HG03196 (cell line): Measurements from ENCODE around the gene SUSD2.

Experiments
- ATAC-seq: cut with Tn5 transposase; IDR thresholded peaks from one replicate; pipeline ENCODE4 v1.9.1; 2021; ENCODE audit not compliant: unreplicated experiment

SUSD2 gene

DNA sequence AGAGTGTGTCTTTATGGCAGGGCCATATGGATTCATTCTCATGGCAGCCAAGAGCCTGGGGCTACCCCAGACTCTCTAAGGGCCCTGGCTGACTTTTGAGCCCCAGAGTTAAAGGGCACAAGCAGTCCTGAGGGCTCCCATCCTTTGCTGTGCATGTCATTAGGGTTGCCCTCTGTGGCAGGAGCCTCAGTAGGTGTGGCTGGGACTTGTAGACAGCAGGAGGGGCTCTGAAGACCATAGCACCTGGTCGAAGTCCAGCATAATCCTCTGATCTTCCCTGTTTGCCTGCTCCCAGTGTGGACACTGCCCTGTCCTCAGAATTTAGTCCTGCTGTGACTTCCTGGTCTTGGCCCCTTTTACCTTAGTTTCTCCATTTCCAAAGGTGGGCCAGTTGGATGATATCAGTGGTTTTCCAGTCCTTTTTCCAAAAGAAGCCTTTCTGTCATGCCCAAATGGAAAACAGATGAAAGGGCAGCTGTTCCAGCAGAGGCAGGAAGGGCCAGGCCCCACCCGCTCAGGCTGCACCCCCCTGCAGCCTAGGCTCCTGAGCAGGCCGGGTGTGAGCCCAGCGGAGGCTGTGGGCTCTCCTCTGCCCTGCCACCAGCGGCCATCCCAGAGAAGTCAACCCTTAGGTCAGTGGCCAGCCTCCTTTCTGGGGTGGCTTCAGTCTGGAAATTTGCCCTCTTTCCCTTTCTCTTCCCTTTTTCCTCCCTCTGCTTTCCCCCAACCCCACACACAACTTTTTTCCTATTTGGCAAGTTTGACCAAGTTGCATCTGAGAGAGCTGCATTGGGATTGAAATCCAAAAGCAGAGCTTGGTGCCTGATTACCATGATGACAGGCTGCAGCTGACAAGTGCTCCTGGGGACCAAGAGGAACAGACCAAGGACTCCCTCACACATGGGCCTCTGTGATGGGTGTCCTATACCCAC is 32.8 kb upstream of the SUSD2 start:
- ATAC-seq, result no peak

DNA sequence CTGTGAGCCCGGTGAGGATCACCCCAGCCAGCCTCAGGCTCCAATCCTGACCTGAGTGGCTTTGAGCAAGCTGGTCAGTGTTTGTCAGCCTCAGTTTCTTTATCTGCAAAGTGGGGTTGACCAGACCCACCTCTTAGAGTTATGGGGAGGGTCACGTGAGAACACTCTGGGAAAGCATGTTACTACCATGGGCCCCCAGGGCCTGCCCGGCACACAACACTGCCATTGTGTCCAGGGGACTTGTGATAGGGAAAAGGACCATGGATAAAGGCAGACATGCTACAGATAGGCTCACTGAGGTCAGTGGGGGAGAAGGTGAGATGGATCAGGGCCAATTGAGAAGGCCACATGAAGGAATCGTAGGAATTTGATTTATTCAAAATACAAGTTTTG is 32.1 kb upstream of the SUSD2 start:
- no peak for ATAC-seq

DNA sequence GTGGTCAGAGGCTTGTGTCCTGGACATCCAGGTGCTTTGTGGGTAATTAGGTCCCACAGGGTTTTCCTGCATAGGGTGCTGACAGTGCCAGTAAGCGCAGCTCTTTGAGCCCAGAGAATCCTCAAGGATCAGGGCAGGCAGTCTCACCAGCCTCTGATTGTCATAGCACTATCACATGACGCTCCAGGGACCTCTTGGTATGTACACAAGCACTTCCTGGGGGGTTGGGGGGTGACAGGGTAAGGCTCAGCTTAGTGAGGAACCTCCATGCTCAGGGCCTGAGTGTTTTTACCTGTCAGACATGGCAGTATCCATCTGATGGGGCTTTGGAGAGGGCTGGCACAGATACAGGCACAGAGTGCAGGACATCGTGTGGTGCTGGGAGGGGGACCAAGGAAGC is 27.9 kb upstream of the SUSD2 start:
- ATAC-seq, result no peak

DNA sequence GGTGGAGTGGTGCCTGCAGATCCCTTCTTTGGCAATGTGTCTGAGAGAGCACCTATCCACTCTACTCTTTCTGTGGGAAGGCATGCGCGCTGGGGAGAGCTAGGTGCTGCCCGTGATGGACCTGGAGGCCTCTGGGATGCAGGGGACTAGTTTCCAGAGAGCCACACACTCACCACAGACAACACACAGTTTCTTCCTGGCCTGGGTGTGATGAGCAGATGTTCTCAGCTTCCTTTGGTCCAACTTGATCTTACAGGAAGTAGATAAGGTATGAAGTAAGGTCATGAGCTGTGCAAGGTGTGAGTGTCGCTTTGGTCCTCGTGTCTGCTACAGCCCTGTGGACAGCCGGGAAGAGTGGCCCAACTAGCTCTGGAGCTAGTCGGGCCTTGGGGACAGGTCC is 27.3 kb upstream of the SUSD2 start:
- no peak for ATAC-seq

DNA sequence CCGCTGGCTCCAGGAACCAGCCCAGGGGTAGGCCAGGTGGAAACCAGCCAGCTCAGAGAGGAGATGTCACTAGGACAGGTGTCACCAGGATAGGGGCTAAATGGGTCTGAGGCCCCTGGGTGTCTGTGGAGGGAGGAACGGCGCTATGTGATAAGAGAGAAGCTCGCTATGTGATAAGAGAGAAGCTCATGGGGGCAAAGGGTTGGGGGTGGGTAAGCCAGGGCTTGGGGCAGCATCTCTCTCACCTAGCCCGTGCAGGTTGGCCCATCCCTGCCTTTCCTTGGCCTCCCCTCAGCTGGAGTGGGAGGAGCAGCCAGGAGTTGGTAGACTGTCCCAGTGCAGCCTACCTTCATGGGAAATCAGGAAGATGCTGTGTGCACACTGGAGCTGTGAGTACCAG is 26.5 kb upstream of the SUSD2 start:
- no peak for ATAC-seq

DNA sequence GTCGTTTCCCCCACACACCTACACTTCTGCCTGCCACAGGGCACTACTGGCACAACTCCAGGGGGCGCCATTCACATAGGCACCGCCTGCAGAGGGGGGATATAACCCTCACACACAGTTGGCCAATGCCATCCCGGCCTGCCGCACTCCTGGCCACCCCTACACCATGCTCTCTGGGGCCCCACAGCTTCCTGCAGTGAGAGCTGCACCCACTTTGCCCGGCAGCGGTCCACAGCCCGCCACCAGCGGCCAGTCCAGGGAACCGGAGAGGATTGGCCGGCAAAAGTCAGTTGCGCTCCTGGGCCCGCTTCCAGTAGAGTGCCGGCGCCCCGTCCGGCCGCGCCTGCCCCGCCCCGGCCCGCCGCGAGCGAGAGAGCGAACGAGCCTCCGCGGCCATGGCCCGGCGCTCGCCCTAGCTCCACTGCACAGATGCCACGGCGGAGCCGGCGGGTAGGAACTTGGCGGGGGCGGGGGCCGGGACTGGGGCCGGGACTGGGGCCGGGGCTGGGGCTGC is 25.6 kb upstream of the SUSD2 start:
- ATAC-seq, result no peak

DNA sequence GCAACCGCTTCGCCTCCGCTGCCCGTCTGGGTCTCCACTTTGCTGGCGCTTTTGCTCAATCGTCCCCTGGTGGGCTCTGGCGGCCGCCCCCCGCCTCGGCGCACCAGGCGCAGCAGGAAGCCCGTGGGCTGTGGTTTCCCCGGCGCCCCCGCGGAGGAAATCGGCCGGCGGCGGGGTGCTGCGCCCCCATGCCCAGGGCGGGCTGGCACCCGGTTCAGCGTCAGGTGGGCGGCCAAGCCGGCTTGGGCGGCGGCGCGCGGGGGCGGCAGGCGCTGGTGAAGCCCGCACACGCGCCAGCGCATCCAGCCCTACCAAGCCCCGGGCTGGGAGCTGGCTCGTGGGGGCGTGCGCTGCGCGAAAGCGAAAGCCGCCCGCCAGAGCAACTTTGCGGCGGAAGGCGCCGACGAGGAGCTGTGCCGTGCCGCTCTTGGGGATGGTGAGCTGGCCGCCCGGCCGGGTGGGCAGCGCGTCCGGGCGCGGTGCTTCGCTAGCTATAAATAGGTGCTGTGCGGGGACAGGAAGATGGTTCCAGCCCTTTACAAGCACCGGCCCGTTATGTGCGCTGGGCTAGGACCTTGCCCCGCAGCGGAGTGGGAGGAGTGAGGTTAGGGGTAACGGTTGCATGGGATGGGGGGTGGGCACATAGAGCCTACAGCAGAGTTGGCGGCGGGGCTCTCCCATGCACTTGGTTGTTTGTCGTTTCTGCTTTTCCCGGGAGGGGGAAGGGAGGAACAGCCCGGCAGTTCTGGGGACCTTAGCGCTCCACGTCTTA is 25.0 kb upstream of the SUSD2 start:
- no peak for ATAC-seq

DNA sequence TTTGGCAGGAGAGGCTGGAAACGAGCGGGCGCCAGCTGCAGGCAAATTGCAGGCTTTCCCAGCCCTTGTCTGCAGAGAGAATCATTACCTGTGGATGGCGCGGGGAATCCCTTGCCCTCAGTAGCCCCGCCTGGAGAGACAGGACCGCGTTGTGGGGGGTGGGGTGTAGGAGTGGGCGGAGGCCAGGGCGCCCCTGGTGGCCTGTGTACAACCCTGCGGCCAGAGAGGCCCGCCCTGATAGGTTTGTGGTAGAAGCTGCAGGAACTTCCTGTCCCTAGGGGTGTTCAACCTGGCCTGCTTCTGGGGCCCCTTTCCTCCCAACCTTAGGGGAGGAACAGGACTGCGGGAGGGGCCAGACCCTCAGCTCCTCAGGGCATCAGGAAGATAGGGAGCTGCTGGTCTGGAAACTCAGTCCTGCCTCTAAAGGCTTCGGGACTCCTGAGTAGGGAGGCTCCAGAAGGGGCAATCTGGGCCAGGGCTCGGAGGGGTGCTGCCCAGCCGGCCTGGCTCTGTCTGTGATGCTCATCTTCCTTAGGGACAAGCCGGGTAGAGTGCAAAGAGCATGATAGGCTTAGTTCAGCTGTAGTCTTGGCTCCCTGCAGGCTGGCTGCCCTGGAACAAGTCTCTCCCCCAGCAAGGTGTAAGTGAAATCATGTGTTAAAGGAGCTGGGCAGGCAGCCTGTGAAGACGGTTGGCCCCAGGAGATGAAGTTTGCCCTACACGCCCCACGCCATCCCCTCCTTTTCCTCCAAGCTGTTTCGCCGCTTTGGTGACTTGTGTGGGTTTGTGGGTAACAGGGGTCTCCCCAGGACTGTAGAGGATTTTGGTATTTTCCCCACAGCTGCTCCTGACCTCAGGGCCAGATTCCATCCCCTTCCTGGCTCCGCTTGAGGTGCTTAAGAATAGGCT is 24.1 kb upstream of the SUSD2 start:
- ATAC-seq, result peak; percentile 68

DNA sequence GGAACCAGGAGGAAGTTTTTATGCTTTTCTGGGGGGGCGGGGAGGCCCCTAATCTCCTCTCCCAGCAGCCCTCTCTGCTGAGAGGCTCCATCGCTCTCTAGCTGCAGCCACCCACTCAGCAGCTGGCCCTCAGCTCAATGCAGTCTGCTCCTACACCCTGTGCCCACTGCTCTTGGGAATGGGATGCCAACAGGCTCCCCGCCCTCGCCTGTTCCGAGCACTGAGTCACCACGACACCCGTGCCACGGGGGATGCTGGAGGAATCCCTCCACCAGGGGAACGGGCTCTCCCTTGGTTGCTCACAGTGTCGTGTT is 23.5 kb upstream of the SUSD2 start:
- ATAC-seq, result no peak

DNA sequence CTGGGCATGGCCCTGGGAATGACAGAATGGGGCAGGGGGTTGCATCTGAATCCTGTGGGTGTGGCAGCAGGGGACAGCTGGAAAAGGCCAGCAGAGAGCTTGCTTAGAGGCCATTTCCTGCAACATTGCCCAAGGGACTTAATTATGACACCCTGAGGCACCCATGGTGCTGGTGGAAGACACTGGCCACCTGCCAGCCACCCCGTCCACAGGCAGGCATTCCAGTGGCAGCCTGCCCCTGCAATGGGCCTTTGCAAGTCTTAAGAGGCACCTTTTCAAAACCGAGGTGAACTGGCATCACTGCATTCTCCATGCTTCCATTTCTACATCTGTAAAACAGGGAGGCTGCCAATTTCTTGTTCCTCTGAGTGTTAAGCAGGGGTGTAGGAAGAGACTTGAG is 21.6 kb upstream of the SUSD2 start:
- no peak for ATAC-seq

DNA sequence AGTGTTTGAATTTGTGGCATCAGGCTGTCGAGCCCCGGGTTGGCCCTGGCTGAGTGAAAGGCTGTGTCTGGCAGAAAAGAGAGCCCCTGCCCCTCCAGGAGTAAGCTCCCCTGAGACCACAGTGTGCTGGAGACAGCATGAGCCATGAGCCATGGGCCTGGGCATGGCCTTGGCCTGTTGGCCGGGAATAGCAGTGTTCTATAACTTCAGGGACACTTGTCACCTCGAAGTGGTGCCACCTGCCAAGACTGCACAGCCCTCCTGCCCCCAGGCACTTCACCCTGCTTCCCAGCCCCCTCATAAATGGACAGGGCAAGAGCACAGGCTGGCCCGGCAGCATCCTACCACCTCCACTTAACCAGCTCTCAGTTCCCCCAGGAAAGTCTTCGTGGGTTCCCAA is 20.7 kb upstream of the SUSD2 start:
- ATAC-seq, result no peak

DNA sequence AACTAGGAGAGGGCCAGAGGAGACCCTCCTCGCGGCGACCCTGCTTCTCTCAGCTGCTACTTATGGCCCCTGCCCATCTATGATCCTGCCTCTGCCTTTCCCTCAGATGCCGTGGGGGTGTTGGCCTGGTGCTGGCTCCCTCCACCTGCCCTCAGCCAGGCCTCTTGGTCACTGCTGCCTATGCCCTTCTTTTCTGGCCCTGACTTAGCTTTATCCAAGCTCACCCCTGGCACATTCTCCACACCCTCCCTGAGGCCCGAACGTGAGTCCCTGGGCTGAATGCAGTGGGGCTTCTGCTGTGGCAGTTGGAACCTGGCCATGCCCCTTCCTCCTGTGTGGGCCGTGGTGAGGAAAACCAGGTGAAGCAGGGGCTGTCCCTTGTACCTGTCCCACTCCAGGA is 19.8 kb upstream of the SUSD2 start:
- ATAC-seq, result no peak

DNA sequence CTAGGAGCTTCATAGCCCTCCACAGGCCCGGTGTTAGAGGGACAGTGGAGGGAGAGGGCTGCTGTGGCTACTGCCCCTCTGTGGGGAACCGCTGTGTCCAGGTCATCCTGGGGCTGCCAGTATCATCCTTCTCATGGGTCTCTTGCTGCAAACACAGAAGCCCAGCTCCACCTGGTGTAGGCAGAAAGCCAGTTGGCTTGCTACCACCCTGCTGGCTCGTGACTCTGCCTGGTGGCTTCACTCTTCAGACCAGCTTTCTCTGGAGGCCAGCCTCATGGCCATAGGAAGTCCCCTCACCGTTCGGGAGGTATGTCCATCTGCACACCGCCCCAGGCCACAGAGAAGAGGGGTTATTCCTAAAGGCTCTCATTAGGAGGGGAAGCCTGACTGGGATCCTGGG is 19.4 kb upstream of the SUSD2 start:
- ATAC-seq, result no peak

DNA sequence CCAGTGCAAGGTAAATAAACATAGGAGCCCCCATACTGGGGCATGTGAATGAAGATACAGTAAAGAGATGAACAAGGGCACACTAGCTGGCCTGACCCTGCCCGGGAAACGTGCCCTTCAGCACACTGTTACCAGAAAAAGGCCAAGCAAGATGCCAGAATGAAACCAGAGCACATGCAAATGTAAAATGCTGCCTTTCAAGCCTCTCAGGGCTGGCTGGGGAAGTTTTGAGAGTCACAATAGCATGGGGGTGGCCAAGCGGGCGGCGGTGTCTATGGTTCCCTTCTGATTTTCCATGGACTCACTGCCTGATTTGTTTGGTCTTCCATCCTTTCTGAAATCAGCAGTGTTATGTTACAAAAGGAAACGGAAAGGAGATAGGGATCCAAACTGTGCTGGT is 18.9 kb upstream of the SUSD2 start:
- no peak for ATAC-seq

DNA sequence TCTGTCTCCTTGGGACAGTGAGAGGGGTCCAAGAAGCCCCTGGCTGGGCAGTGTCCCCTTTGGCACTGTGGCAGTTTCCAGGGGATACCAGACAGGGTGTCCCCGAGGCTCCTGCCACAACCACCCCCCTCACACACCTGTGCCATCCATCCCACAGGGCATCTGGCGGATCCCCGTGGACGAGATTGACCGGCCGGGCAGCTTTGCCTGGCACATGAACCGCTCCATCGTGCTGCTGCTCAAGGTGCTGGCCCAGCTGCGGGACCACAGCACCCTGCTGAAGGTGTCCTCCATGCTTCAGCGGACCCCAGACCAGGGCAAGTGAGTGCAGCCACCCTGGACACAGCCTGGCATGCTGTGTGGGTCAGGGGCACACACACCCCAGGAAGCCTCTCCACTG is 17.0 kb upstream of the SUSD2 start:
- ATAC-seq, result no peak

DNA sequence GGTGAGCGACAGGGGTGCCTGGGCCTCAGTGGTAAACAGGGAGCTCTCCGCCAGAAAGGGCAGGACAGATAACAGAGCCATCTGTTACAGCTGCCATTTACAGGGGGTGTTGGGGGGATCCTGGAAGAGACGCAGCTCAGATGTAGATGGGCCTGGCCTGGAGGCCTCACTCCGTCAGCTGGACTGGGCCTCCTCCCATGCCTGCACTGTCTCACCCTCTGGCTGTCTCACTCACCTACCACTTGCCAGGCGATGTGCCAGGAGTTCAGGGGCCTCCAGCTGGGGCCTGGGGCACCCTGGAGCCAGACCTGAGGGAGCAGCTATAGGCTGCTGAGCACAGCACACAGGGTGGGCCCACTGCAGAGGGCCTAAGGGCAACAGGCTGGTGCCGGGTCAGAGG is 16.3 kb upstream of the SUSD2 start:
- ATAC-seq, result no peak

DNA sequence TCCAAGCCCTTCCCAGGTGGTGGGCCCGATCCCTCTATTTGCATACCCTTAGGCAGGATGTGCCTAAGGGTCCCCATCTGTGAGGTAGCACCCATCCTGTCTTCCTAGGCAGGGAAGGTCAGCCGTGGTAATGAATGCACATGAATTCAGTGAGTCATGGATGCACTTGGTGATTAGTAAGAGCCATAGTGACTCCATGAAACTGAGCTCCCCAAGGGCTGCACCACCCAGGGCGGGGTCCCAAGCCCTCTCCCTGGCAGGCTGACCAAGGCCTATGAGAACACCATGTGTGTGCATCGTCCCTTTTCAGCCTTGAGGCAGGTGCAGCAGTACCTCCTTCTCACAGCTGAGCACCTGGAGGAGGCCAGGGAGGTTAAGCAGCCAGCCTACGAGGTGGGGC is 15.6 kb upstream of the SUSD2 start:
- ATAC-seq, result no peak

DNA sequence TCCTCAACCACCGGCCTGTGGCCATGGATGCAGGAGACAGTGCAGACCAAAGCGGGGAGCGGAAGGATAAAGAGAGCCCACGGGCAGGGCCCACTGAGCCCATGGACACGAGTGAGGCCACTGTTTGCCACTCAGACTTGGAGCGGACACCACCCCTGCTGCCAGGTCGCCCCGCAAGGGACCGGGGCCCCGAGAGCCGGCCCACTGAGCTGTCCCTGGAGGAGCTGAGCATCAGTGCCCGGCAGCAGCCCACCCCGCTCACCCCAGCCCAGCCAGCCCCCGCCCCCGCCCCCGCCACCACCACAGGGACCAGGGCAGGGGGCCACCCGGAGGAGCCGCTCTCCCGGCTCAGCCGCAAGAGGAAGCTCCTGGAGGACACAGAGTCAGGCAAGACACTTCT is 14.5 kb upstream of the SUSD2 start:
- no peak for ATAC-seq

DNA sequence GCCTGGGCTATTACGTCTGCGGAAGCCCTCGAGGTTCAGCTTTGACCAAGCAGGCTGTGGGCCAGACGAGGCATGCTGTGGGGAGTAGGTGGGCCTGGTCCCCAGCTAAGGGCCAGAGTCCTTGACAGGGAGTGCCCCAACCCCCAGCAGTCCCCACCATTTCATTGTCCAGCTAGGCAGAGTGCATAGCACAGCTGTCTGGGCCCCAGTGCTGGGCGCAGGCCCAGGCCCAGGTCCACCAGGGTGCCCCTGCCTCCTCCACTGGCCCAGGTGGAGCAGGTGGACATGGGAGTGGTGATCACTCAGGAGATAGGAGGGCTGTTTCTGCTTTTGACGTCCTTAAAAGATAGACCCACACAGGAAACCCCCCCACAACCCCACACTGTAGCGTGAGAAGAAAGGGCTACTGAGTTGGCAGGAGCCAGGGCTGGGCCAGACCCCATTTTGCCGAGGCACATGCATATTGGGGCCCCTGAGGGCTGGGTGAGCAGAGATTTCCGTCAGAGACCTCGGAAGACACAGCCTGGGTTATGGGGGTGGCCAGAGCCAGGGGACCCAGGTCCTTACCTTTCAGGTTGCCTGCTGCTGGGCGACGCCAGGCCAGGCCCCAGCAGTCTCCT is 11.7 kb upstream of the SUSD2 start:
- no peak for ATAC-seq

DNA sequence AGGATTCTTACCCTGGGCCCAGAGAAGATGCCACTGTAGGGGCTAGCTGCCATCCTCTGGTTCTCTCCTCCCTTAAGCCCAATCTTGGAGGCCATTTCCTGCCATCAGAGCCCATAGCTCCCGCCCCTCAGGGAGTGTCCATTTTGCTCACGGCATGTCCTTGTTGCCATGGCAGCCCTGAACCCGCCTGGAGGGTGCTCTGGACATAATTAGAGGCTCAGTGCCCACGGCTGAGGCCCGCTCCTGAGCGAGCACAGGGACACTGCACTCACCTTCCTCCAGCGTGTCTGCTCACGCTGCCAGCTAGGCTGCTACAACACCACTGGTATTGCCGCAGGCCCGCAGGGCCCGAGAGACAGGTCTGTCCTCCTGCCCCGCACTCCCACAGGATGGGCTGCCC is 11.1 kb upstream of the SUSD2 start:
- no peak for ATAC-seq

DNA sequence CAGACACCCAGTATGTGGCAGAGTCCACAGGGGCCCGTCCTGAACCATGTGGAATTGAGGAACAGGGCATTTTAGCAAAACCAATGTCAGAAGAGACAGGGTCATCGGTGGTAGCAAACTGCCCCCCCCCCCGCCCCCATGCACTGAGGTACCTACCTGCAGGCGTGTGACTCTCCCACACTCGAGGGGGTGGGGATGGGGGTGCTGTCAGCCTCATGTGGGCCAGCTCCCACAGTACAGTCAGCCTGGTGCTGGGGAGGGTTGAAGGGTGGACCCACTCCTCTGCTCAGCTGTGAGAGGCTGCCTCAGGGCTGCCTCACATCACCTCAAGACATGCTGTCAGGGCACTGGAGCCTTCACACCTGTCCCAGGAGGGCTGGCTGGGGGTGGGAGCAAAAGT is 10.7 kb upstream of the SUSD2 start:
- no peak for ATAC-seq
